ENCODE measurements around the gene NDP.

GRCh38 chrX:44022964-44023363, 49.8 kb upstream of the NDP start:
- TF ChIP-seq GATA2 (IDR thresholded peaks at IDR 0.05; ENCODE audit: low read depth, low read length): no peak
- no peak for TF ChIP-seq GATA3 (IDR thresholded peaks at IDR 0.05; ENCODE audit: low read depth, low read length)

Data from SH-SY5Y (cell line).